ENCODE data around the gene PMEPA1.

Gene PMEPA1

GRCh38 chr20:57709823-57710799 lies at the start of gene PMEPA1:
TSS of gene PMEPA1 (minus strand) at chr20:57710015. CDS start at chr20:57709582, 433 bp downstream.
- Histone ChIP-seq H3K27ac (ENCODE audit: low read depth, low read length) (peak within 1 kb of the TSS; percentile 52), H3K27me3 (ENCODE audit: control insufficient read depth, low read length) (peaks cover 5% of the 10 kb centered on the region; the same call in 1 of the 2 replicates)
- TF ChIP-seq CTCF (IDR thresholded peaks at IDR 0.05; ENCODE audit: low read depth, low read length, poor library complexity, severe bottlenecking) (peak; percentile 35), EZH2phosphoT487 (IDR thresholded peaks at IDR 0.05; ENCODE audit: borderline replicate concordance, low read length) (no peak)

GRCh38 chr20:57757767-57758166 lies 48.0 kb upstream of the PMEPA1 start:
- H3K9me2 ChIP-seq (replicated peaks; ENCODE audit: control insufficient read depth, low read length): no peaks in the 10 kb centered on the region
- H3K4me3 ChIP-seq (ENCODE audit: low read length): no peak overlapping the region
- no peaks in the 10 kb centered on the region for H3K79me2 ChIP-seq (ENCODE audit: control insufficient read depth, low read length)
- H3K9me3 ChIP-seq (ENCODE audit: control insufficient read depth, insufficient read depth, low read length): peaks cover 6% of the 10 kb centered on the region; the same call in 1 of the 2 replicates
- no peak for TF ChIP-seq EZH2phosphoT487 (IDR thresholded peaks at IDR 0.05; ENCODE audit: borderline replicate concordance, low read length)
- no peak for TF ChIP-seq CTCF (IDR thresholded peaks at IDR 0.05; ENCODE audit: low read depth, low read length, poor library complexity, severe bottlenecking)
- H3F3A ChIP-seq (ENCODE audit: control insufficient read depth, insufficient read depth): no peaks in the 10 kb centered on the region
- H4K20me1 ChIP-seq (ENCODE audit: control insufficient read depth, insufficient read depth, low read depth, low read length): no peaks in the 10 kb centered on the region
- H3K4me1 ChIP-seq (ENCODE audit: control insufficient read depth, low read length): no peaks in the 10 kb centered on the region
- peaks cover 37% of the 10 kb centered on the region for H3K27me3 ChIP-seq (ENCODE audit: control insufficient read depth, low read length)
- H3K27ac ChIP-seq (ENCODE audit: low read depth, low read length): no peak overlapping the region
- no peaks in the 10 kb centered on the region for H3K36me3 ChIP-seq (ENCODE audit: control insufficient read depth, low read length)
- no peak overlapping the region for H3K4me2 ChIP-seq (ENCODE audit: low read length)

More at GRCh38 chr20:57709823-57710799, at the start of gene PMEPA1:
- Histone ChIP-seq H3K4me2 (ENCODE audit: low read length) (peak within 1 kb of the TSS; percentile 70), H3K36me3 (ENCODE audit: control insufficient read depth, low read length) (no peaks in the 10 kb centered on the region), H3K4me1 (ENCODE audit: control insufficient read depth, low read length) (peaks cover 49% of the 10 kb centered on the region), H4K20me1 (ENCODE audit: control insufficient read depth, insufficient read depth, low read depth, low read length) (peaks cover 9% of the 10 kb centered on the region; the same call in 1 of the 2 replicates), H3K79me2 (ENCODE audit: control insufficient read depth, low read length) (peaks cover 43% of the 10 kb centered on the region), H3K9me2 (replicated peaks; ENCODE audit: control insufficient read depth, low read length) (no peaks in the 10 kb centered on the region), H3K4me3 (ENCODE audit: low read length) (peak within 1 kb of the TSS; percentile 78), H3K9me3 (ENCODE audit: control insufficient read depth, insufficient read depth, low read length) (no peaks in the 10 kb centered on the region), H3F3A (ENCODE audit: control insufficient read depth, insufficient read depth) (no peaks in the 10 kb centered on the region)

- no peaks in the 10 kb centered on the region for H3K4me1 ChIP-seq (ENCODE audit: control insufficient read depth, low read length)
- H3K79me2 ChIP-seq (ENCODE audit: control insufficient read depth, low read length): no peaks in the 10 kb centered on the region
- TF ChIP-seq CTCF (IDR thresholded peaks at IDR 0.05; ENCODE audit: low read depth, low read length, poor library complexity, severe bottlenecking) (no peak), EZH2phosphoT487 (IDR thresholded peaks at IDR 0.05; ENCODE audit: borderline replicate concordance, low read length) (no peak)
- no peak overlapping the region for H3K4me3 ChIP-seq (ENCODE audit: low read length)
- H3K36me3 ChIP-seq (ENCODE audit: control insufficient read depth, low read length): no peaks in the 10 kb centered on the region
- H3K9me2 ChIP-seq (replicated peaks; ENCODE audit: control insufficient read depth, low read length): no peaks in the 10 kb centered on the region
- no peaks in the 10 kb centered on the region for H3F3A ChIP-seq (ENCODE audit: control insufficient read depth, insufficient read depth)
- peaks cover 34% of the 10 kb centered on the region for H3K27me3 ChIP-seq (ENCODE audit: control insufficient read depth, low read length)
- no peaks in the 10 kb centered on the region for H4K20me1 ChIP-seq (ENCODE audit: control insufficient read depth, insufficient read depth, low read depth, low read length)
- no peak overlapping the region for H3K27ac ChIP-seq (ENCODE audit: low read depth, low read length)
- H3K9me3 ChIP-seq (ENCODE audit: control insufficient read depth, insufficient read depth, low read length): peaks cover 6% of the 10 kb centered on the region; the same call in 1 of the 2 replicates
- no peak overlapping the region for H3K4me2 ChIP-seq (ENCODE audit: low read length)
Observed at GRCh38 chr20:57756921-57757320, 47.1 kb upstream of the PMEPA1 start.
